GM23338 (cell line): Measurements from ENCODE around the gene DUSP15.

Source experiments
- CREB1 ChIP-seq: fragments of 250-450 bp; sonication (Bioruptor Pico); IDR thresholded peaks from 2 replicates; pipeline ENCODE4 v1.5.0; 2020; ENCODE audit warnings: low read depth, mild to moderate bottlenecking, moderate library complexity
- ETS1 ChIP-seq: IDR thresholded peaks from 2 replicates; pipeline ENCODE4 v1.6.1; 2016; ENCODE audit warnings: antibody characterized with exemption
- EZH2 ChIP-seq: fragments of 200-600 bp; sonication (generic); IDR thresholded peaks from one replicate; pipeline ENCODE4 v1.8.0; 2017; ENCODE audit warnings: antibody characterized with exemption, mild to moderate bottlenecking, low read depth; ENCODE audit not compliant: unreplicated experiment
- EZH2phosphoT487 ChIP-seq: fragments of 200-600 bp; sonication (generic); IDR thresholded peaks from one replicate; pipeline ENCODE4 v1.8.1; 2018; ENCODE audit warnings: antibody characterized with exemption; ENCODE audit not compliant: unreplicated experiment
- POLR2AphosphoS5 ChIP-seq: IDR thresholded peaks from 2 replicates; pipeline ENCODE4 v1.6.1; 2016; ENCODE audit warnings: antibody characterized with exemption, low read depth
- ZNF114 ChIP-seq: fragments of 250-450 bp; sonication (Bioruptor Pico); IDR thresholded peaks from 2 replicates; pipeline ENCODE4 v1.5.0; 2020; ENCODE audit warnings: mild to moderate bottlenecking, moderate library complexity
- TF ChIP-seq, protein P1 (sequence below), 2 experiments: fragments of 200-600 bp in 1 of 2; sonication (generic) in 1 of 2; conservative IDR thresholded peaks; 2 replicates each; pipeline versions ENCODE4 v1.5.1 to v1.6.1; 2016 to 2017; ENCODE audit warnings: antibody characterized with exemption in 2 of 2, low read depth in 2 of 2, mild to moderate bottlenecking in 2 of 2, moderate library complexity in 1 of 2
- TF ChIP-seq, protein P2 (sequence below): IDR thresholded peaks from one replicate; pipeline ENCODE4 v1.6.1; 2018; ENCODE audit warnings: antibody characterized with exemption; ENCODE audit not compliant: unreplicated experiment

- TF ChIP-seq EZH2 = no peak
- TF ChIP-seq, protein P1, sequence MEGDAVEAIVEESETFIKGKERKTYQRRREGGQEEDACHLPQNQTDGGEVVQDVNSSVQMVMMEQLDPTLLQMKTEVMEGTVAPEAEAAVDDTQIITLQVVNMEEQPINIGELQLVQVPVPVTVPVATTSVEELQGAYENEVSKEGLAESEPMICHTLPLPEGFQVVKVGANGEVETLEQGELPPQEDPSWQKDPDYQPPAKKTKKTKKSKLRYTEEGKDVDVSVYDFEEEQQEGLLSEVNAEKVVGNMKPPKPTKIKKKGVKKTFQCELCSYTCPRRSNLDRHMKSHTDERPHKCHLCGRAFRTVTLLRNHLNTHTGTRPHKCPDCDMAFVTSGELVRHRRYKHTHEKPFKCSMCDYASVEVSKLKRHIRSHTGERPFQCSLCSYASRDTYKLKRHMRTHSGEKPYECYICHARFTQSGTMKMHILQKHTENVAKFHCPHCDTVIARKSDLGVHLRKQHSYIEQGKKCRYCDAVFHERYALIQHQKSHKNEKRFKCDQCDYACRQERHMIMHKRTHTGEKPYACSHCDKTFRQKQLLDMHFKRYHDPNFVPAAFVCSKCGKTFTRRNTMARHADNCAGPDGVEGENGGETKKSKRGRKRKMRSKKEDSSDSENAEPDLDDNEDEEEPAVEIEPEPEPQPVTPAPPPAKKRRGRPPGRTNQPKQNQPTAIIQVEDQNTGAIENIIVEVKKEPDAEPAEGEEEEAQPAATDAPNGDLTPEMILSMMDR (conservative IDR thresholded peaks at IDR 0.05; ENCODE audit: low read depth in 2 of 2) = no peak
- no peak for TF ChIP-seq ZNF114 (CRISPR knock-in tag)
- TF ChIP-seq CREB1 (CRISPR knock-in tag) = no peak
- TF ChIP-seq EZH2phosphoT487 = no peak
- TF ChIP-seq, protein P2, sequence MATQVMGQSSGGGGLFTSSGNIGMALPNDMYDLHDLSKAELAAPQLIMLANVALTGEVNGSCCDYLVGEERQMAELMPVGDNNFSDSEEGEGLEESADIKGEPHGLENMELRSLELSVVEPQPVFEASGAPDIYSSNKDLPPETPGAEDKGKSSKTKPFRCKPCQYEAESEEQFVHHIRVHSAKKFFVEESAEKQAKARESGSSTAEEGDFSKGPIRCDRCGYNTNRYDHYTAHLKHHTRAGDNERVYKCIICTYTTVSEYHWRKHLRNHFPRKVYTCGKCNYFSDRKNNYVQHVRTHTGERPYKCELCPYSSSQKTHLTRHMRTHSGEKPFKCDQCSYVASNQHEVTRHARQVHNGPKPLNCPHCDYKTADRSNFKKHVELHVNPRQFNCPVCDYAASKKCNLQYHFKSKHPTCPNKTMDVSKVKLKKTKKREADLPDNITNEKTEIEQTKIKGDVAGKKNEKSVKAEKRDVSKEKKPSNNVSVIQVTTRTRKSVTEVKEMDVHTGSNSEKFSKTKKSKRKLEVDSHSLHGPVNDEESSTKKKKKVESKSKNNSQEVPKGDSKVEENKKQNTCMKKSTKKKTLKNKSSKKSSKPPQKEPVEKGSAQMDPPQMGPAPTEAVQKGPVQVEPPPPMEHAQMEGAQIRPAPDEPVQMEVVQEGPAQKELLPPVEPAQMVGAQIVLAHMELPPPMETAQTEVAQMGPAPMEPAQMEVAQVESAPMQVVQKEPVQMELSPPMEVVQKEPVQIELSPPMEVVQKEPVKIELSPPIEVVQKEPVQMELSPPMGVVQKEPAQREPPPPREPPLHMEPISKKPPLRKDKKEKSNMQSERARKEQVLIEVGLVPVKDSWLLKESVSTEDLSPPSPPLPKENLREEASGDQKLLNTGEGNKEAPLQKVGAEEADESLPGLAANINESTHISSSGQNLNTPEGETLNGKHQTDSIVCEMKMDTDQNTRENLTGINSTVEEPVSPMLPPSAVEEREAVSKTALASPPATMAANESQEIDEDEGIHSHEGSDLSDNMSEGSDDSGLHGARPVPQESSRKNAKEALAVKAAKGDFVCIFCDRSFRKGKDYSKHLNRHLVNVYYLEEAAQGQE = no peak
- no peak for TF ChIP-seq POLR2AphosphoS5
- TF ChIP-seq ETS1 = no peak
Observed at GRCh38 chr20:31896049-31896448, 25.7 kb upstream of the DUSP15 start.
